OCI-M1 (cell line): Measurements from ENCODE around the gene TMEM203.

Experiments used
- DNase-seq: peaks from one replicate; lab custom pipeline; 2025; lab: John Stamatoyannopoulos, UW

The TMEM203 gene

DNA sequence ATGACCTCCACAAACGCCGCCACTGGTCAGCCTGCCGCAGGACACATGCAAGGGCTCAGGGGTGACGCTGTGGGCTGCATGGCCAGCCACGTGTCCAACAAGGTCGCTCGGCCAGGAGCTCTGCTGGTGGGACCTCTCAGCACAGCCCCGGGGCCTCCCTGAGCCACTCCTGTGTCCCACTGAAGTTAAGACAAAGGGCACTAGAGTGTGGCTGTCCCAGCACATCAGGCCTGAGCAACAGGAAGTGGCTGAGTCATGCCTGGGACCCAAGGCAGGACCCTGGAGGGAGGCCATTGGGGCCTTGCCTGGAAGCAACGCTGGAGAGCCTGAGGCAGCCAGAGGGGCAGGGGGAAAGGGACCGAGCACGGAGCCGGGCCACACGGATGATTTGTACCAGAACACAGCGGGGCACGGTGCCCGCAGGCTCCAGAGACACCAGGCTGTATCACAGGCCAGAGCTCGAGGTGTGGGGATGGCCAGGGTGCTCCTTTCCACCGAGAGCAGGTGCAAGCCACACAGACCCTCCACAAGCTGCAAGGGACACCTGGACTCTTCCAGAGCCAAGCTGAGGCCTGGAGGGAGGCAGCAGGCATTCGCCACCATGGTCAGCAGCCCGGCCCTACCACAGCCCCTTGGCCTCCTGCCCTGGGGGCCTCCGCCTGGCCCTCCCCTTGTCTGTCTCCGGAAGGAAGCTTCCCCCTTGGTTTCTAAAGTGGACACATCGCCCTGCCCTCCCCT lies 27.1 kb downstream of the TMEM203 start:
- DNase-seq = no peak

DNA sequence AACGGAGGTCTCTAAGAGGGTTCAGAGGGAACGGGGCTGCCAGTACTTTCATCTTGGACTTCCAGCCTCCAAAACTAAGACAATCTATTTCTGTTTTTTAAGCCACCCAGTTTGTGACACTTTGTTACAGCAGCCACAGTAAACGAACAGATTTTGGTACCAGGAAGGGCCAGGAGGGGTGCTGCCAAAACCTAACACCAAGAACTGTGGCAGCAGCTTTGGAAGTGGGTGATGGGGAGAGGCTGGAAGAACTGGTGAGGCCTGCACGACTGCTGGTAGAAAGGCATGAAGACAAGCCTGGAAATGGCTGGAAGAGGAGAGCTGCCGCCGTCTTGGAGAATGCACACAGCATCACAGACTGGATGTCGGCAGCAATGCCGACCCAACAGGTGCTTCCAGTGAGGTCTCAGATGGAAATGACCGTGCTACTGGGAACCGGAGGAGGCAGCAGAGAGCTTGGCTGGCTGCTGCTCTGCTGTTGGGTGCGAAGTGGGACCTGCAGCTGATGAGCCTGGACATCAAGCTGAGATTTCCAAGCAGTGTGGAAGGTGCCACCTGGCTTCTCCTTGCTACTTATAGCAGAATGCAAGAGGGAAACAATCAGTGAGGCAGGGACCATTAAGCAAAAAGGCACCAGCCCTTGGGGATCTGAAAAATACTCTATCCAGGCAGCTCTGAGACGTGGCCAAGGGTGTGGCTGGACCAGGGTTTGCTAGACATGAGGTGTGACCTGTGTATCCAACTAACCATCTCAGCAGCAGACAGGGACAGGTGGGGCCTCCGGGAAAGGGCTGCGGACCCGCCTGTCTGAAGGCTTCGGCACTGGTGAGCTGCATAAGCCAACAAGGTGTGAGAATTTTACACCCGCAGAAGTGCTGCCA lies 28.9 kb downstream of the TMEM203 start:
- DNase-seq = peak; percentile 44

GRCh38 chr9:137175345-137175961 lies 30.0 kb downstream of the TMEM203 start:
- DNase-seq = no peak

DNA sequence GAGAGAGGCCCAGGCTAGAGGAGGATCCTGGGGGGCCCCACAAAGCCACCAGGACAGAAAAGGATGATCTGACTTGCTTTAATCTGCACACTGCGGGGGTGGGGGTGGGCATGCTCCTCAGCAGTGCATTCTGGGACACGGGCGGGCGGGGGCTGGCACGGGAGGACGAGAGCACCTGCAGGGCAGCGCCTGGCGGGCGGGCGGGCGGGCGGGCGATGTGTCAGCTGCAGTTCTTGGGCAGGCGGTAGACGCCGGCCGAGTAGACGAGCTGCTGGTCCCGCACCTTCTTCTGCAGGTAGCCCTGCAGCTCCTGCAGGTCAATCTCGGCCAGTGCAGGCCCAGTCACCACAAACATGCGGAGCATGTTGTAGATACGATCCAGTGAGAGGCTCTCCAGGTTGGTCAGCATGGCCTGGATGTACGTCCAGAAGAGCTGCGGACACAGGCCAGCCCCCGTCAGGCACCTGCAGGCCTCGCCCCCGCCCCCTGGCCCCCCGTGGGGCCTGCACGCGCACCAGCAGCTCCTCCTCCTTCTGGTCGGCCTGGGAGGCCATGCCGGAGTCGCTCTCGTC lies 30.6 kb downstream of the TMEM203 start:
- DNase-seq = no peak

- DNase-seq = no peak
Observed at GRCh38 chr9:137173796-137174664, 31.4 kb downstream of the TMEM203 start.

DNA sequence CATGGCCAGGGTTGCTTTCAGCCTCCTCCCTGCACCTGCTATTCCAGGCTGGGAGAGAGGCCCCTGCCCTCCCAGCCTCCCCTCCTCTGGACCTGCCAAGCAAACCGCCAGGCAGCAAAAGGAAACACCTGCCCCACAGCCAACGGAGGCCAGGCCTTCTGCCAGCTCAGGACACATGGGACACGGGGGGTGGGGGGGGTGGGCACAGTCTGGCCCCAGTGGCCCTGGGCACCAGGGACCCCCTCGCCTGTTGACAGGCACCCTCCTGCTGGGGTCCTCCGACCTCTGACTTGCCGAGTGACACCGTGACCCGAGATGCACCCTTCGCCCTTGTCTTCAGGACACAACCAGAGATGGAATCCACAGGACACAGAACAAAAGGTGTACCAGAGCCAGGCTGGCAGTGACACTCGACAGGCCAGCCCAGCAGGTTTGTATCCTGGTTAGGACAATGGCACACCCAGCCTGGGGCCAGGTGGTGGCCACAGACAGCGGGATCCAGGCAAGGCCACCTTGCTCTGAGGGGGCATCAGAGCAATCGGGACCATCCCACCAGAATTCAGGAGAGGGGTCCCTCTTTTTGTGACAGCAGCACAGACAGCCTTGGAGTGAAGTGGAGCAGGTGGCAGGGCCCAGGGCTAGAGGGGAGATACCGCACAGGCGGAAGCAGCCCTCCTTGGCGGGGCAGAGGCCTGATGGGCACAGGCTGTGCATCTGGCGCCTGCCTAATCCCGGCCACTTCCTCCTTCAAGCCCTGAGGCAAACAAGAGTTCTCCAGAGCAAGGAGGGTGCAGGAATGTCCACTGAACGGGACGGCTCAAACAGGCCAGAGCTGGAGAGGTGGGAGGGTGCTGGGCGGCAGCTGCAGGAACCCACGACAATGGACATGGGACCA lies 32.3 kb downstream of the TMEM203 start:
- no peak for DNase-seq

- no peak for DNase-seq
Observed at GRCh38 chr9:137171149-137171900, 34.1 kb downstream of the TMEM203 start.

DNA sequence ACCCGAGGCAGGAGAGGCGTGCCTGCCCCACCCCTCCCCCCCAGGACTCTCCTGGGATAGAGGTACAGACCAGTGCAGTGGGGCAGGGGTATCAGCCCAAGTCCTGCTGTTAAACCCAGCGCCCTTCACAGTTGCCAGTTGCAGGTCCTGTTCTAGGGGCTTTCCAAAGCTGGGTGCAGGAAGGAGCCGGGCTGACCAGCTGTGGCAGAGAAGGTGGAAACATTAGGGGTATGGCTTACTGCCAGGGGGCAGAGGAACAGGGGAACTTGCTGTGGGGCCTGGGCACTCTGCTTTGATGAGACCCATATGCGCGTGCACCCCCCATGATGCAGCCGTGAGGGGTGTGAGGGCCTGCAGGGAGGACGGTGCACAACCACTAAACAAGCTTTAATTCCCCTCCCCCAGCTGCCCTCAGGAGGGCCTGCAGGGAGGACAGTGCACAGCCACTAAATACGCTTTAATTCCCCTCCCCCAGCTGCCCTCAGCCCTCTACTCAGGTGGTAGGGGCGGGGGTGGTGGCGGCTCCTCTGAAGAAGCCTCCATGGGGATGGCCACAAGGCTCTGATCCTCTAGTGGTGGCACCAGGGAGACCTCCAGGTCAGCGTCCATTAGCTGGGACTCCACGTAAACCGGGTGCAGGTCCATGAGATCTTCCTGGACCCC lies 34.8 kb downstream of the TMEM203 start:
- DNase-seq = no peak

- no peak for DNase-seq
Observed at GRCh38 chr9:137169896-137170358, 35.5 kb downstream of the TMEM203 start, which contains the start of gene LRRC26. Gene LRRC26, minus strand, starts transcription at chr9:137170051. Its CDS starts 108 bp downstream, at chr9:137169943.

GRCh38 chr9:137168904-137169856 lies 36.3 kb downstream of the TMEM203 start:
- DNase-seq = no peak

DNA sequence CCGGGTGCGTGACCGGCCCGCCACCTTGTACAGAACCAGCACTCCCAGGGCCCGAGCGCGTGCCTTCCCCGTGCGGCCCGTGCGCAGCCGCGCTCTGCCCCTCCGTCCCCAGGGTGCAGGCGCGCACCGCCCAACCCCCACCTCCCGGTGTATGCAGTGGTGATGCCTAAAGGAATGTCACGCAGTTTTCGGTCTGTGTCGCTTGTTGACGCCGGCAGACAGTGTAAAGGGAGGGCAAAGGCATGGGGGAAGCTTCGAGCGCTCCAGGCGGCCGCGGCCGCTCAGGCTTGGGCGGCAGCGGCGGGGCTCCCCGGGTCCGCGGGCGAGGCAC lies 36.9 kb downstream of the TMEM203 start:
- peak; percentile 26 for DNase-seq

- peak; percentile 9 for DNase-seq
Observed at GRCh38 chr9:137167747-137168572, 37.5 kb downstream of the TMEM203 start.

GRCh38 chr9:137167277-137167746 lies 38.1 kb downstream of the TMEM203 start:
- no peak for DNase-seq

- no peak for DNase-seq
Observed at GRCh38 chr9:137166380-137167229, 38.8 kb downstream of the TMEM203 start.

- no peak for DNase-seq
Observed at GRCh38 chr9:137165250-137165836, 40.1 kb downstream of the TMEM203 start.
